Body of pancreas (tissue), 4 donors: ENCODE results near the gene SFXN5.

ENCODE experiments used
- CTCF ChIP-seq, 7 experiments: fragments of 450-650 bp in 4 of 7; fragments of 200-600 bp in 3 of 7; sonication (generic) in 3 of 7; IDR thresholded peaks; one replicate each; pipeline ENCODE4 v1.5.1; 2016 to 2019; ENCODE audit warnings: antibody characterized with exemption in 7 of 7
- POLR2A ChIP-seq, 3 donors: fragments of 450-650 bp; IDR thresholded peaks; one replicate each; pipeline ENCODE4 v1.6.1; 2016; ENCODE audit warnings: antibody characterized with exemption in 3 of 3, mild to moderate bottlenecking in 2 of 3

DNA sequence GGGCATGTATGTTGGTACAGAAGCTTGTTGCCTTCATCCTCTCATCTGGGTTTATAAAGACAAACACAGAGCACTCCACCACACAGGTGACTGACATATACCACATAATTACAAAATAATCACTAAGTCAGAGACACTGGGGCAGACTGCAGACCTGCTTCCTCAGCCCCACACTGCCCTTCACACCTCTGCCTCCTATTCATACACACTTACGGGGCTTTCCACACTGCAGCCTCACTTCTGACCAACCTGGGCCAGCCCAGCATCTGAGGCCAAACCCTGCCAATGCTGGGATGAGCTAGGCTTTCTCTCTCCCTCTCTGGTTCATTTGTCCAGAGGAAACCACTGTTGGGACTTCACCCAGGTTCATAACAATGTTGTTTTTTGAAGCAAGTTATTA, 149.7 kb downstream of the SFXN5 start:
- TF ChIP-seq CTCF (IDR thresholded peaks at IDR 0.05), result no peak
- no peak for TF ChIP-seq POLR2A (IDR thresholded peaks at IDR 0.05)
